Colonic mucosa (tissue), 4 donors: ENCODE data around the gene CFB. TPM values are rescaled to one million over a fixed set of nuclear protein-coding genes. Genes with fewer than 3 reads are reported as not detected.

ENCODE experiments used
- DNase-seq: peaks from one replicate; pipeline ENCODE4 v3.0.0-alpha.2; 2020
- H3K27ac ChIP-seq: fragments of 200-600 bp; one replicate; pipeline ENCODE4 v1.8.0; 2021
- H3K27me3 ChIP-seq: fragments of 200-600 bp; one replicate; pipeline ENCODE4 v1.8.0; 2021
- H3K36me3 ChIP-seq: fragments of 200-600 bp; one replicate; pipeline ENCODE4 v1.8.0; 2021
- H3K4me1 ChIP-seq: fragments of 200-600 bp; one replicate; pipeline ENCODE4 v1.8.0; 2021; ENCODE audit warnings: mild to moderate bottlenecking
- H3K4me3 ChIP-seq: fragments of 200-600 bp; one replicate; pipeline ENCODE4 v1.8.0; 2021
- H3K9ac ChIP-seq, 2 donors: one replicate each; pipeline ENCODE4 v1.7.0; 2013; ENCODE audit warnings: control low read depth in 2 of 2, low read depth in 2 of 2, low read length in 2 of 2
- H3K9me3 ChIP-seq: fragments of 200-600 bp; one replicate; pipeline ENCODE4 v1.8.0; 2021
- intact Hi-C: fragments of 100-400 bp; cut with DNase I; formaldehyde crosslinking; loops from one replicate; pipeline ENCODE4 v1.14.1; 2022
- total RNA-seq, 2 donors: library from RNA; stranded (reverse); fragmentation: NEBNext Ultra II Directional in 1 of 2; extraction: Animal tissue kit (Norgen Biotek cat#: 25700) in 1 of 2; gene quantifications; one replicate each; pipeline ENCODE4 v1.2.1, GENCODE V29; 2021
- TF ChIP-seq, protein P1 (sequence below): fragments of 200-600 bp; IDR thresholded peaks from one replicate; pipeline ENCODE4 v1.8.0; 2022; ENCODE audit warnings: antibody characterized with exemption, mild to moderate bottlenecking
- donor health status: healthy.
- donor health status: DM: no; HTN: no; CAD: no.
- donor health status: DM: no; HTN: no; CAD: no.

Gene CFB
- total RNA-seq, 2 donors from 2014 or later = 20.4 to 60.6 TPM

- H3K4me3 ChIP-seq = no peak overlapping the region
- TF ChIP-seq, protein P1, sequence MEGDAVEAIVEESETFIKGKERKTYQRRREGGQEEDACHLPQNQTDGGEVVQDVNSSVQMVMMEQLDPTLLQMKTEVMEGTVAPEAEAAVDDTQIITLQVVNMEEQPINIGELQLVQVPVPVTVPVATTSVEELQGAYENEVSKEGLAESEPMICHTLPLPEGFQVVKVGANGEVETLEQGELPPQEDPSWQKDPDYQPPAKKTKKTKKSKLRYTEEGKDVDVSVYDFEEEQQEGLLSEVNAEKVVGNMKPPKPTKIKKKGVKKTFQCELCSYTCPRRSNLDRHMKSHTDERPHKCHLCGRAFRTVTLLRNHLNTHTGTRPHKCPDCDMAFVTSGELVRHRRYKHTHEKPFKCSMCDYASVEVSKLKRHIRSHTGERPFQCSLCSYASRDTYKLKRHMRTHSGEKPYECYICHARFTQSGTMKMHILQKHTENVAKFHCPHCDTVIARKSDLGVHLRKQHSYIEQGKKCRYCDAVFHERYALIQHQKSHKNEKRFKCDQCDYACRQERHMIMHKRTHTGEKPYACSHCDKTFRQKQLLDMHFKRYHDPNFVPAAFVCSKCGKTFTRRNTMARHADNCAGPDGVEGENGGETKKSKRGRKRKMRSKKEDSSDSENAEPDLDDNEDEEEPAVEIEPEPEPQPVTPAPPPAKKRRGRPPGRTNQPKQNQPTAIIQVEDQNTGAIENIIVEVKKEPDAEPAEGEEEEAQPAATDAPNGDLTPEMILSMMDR = no peak
- intact Hi-C loops = no loop called here
- no peaks in the 10 kb centered on the region for H3K9me3 ChIP-seq
- H3K27me3 ChIP-seq = no peaks in the 10 kb centered on the region
- no peak for DNase-seq
- no peak overlapping the region for H3K27ac ChIP-seq
- no peaks in the 10 kb centered on the region for H3K4me1 ChIP-seq
- H3K9ac ChIP-seq = no peak overlapping the region
- H3K36me3 ChIP-seq = no peaks in the 10 kb centered on the region
Observed at GRCh38 chr6:31919624-31920303, 26.1 kb upstream of the CFB start.

- Histone ChIP-seq H3K4me3 (no peak overlapping the region), H3K36me3 (no peaks in the 10 kb centered on the region), H3K4me1 (no peaks in the 10 kb centered on the region), H3K27ac (no peak overlapping the region), H3K9me3 (no peaks in the 10 kb centered on the region), H3K9ac (no peak overlapping the region), H3K27me3 (no peaks in the 10 kb centered on the region)
- DNase-seq = no peak
- intact Hi-C loops = no loop called here
- TF ChIP-seq, protein P1 = no peak
Observed at GRCh38 chr6:31920811-31921210, 25.1 kb upstream of the CFB start.

GRCh38 chr6:31922942-31923341 lies 23.0 kb upstream of the CFB start:
- no peaks in the 10 kb centered on the region for H3K9me3 ChIP-seq
- no peak for DNase-seq
- no peaks in the 10 kb centered on the region for H3K36me3 ChIP-seq

GRCh38 chr6:31927242-31927862 lies 18.5 kb upstream of the CFB start, which contains the start of gene C2:
TSS of gene C2 (plus strand) at chr6:31927717. CDS start at chr6:31927753, 36 bp downstream.
- Histone ChIP-seq H3K27ac (no peak within 1 kb of the TSS), H3K27me3 (no peaks in the 10 kb centered on the region), H3K9me3 (no peaks in the 10 kb centered on the region), H3K4me1 (no peaks in the 10 kb centered on the region), H3K36me3 (no peaks in the 10 kb centered on the region), H3K9ac (peak within 1 kb of the TSS; percentile 40 to 49), H3K4me3 (peak within 1 kb of the TSS; percentile 4)
- TF ChIP-seq, protein P1 = no peak
- intact Hi-C loops = no loop called here
- no peak for DNase-seq

More at GRCh38 chr6:31922942-31923341, 23.0 kb upstream of the CFB start:
- intact Hi-C loops = no loop called here
- no peaks in the 10 kb centered on the region for H3K4me1 ChIP-seq
- no peak overlapping the region for H3K27ac ChIP-seq
- no peak overlapping the region for H3K9ac ChIP-seq
- no peak overlapping the region for H3K4me3 ChIP-seq
- TF ChIP-seq, protein P1 = no peak
- H3K27me3 ChIP-seq = no peaks in the 10 kb centered on the region

GRCh38 chr6:31927863-31928671 lies 17.8 kb upstream of the CFB start:
- intact Hi-C loops = no loop called here
- Histone ChIP-seq H3K9ac (peak overlapping the region; percentile 40 to 49), H3K27ac (no peak overlapping the region)

More at GRCh38 chr6:31927863-31928671, 17.8 kb upstream of the CFB start:
- no peaks in the 10 kb centered on the region for H3K9me3 ChIP-seq
- no peaks in the 10 kb centered on the region for H3K4me1 ChIP-seq
- TF ChIP-seq, protein P1 = no peak
- no peaks in the 10 kb centered on the region for H3K27me3 ChIP-seq
- DNase-seq = no peak
- no peaks in the 10 kb centered on the region for H3K36me3 ChIP-seq
- H3K4me3 ChIP-seq = peak overlapping the region; percentile 4
